ENCODE measurements around the gene PIH1D1. TPM values are rescaled to one million over a fixed set of nuclear protein-coding genes. Genes with fewer than 3 reads are reported as not detected.
"Not testable (repeated sequence)": the region's sequence is repeated elsewhere in the genome, so short reads cannot be mapped to it uniquely, and the experiment has no call there.

Gene PIH1D1
- total RNA-seq, 2 experiments from 2014 or later = 80.7 to 84.4 TPM

GRCh38 chr19:49450405-49450804, 1.2 kb downstream of the PIH1D1 start:
- no peaks in the 10 kb centered on the region for H3K27me3 Mint-ChIP-seq (ENCODE audit: low read depth)
- CTCF ChIA-PET = interaction anchor here (0.6 to 2.2 kb wide), 6 partner anchors 20 to 266 kb away, joined by 3 to 17 read pairs (median 4); partner anchors contain the start of gene FLT3LG
- H3K27ac Mint-ChIP-seq = peak overlapping the region; percentile 100
- intact Hi-C loops (cut with micrococcal nuclease) = loop anchor here (5.0 to 10.0 kb wide), 3 partner anchors 317 to 1088 kb away; partner anchors contain the start of genes AP2A1, C19orf73, LIN7B and PPFIA3
- H3K4me3 Mint-ChIP-seq = peak overlapping the region; percentile 100
- H3K4me1 Mint-ChIP-seq (ENCODE audit: low read depth) = peaks cover 32% of the 10 kb centered on the region
- H3K9me3 Mint-ChIP-seq = no peaks in the 10 kb centered on the region
- DNase-seq = no peak
- H3K36me3 Mint-ChIP-seq (ENCODE audit: low read depth) = peaks cover 29% of the 10 kb centered on the region

- DNase-seq = no peak
- Mint-ChIP-seq H3K4me3 (no peak overlapping the region), H3K27me3 (ENCODE audit: low read depth) (no peaks in the 10 kb centered on the region), H3K27ac (no peak overlapping the region), H3K36me3 (ENCODE audit: low read depth) (peaks cover 27% of the 10 kb centered on the region), H3K9me3 (no peaks in the 10 kb centered on the region), H3K4me1 (ENCODE audit: low read depth) (peaks cover 35% of the 10 kb centered on the region)
- intact Hi-C loops (cut with micrococcal nuclease) = no loop called here
- CTCF ChIA-PET = interaction anchor here (2.2 kb wide), 1 partner anchor 25 kb away, joined by 5 read pairs; no protein-coding TSS in a partner anchor
These were observed 3.2 kb downstream of the PIH1D1 start for GRCh38 chr19:49448432-49448786.

GRCh38 chr19:49447485-49448431, 3.9 kb downstream of the PIH1D1 start:
- Mint-ChIP-seq H3K9me3 (no peaks in the 10 kb centered on the region), H3K36me3 (ENCODE audit: low read depth) (peaks cover 27% of the 10 kb centered on the region), H3K4me1 (ENCODE audit: low read depth) (peaks cover 35% of the 10 kb centered on the region), H3K4me3 (no peak overlapping the region), H3K27ac (no peak overlapping the region), H3K27me3 (ENCODE audit: low read depth) (peaks cover under 1% of the 10 kb centered on the region)
- intact Hi-C loops (cut with micrococcal nuclease) = no loop called here
- peak; percentile 25 for DNase-seq
- CTCF ChIA-PET = interaction anchor here (2.2 kb wide), 1 partner anchor 25 kb away, joined by 5 read pairs; no protein-coding TSS in a partner anchor

- no peaks in the 10 kb centered on the region for H3K9me3 Mint-ChIP-seq
- peaks cover 23% of the 10 kb centered on the region for H3K36me3 Mint-ChIP-seq (ENCODE audit: low read depth)
- CTCF ChIA-PET = interaction anchor here (0.6 to 1.2 kb wide), 7 partner anchors 11 to 60 kb away, joined by 3 to 6 read pairs (median 3); no protein-coding TSS in a partner anchor
- no peak overlapping the region for H3K4me3 Mint-ChIP-seq
- intact Hi-C loops (cut with micrococcal nuclease) = no loop called here
- no peak for DNase-seq
- peaks cover 36% of the 10 kb centered on the region for H3K4me1 Mint-ChIP-seq (ENCODE audit: low read depth)
- no peak overlapping the region for H3K27ac Mint-ChIP-seq
- peaks cover 13% of the 10 kb centered on the region for H3K27me3 Mint-ChIP-seq (ENCODE audit: low read depth)
These were observed 5.6 kb downstream of the PIH1D1 start for GRCh38 chr19:49445997-49446396.

- H3K36me3 Mint-ChIP-seq (ENCODE audit: low read depth) = peaks cover 12% of the 10 kb centered on the region
- peaks cover 27% of the 10 kb centered on the region for H3K4me1 Mint-ChIP-seq (ENCODE audit: low read depth)
- DNase-seq; H3K9me3 Mint-ChIP-seq; intact Hi-C loops (cut with micrococcal nuclease): not testable (repeated sequence)
- CTCF ChIA-PET = interaction anchor here (0.6 to 1.6 kb wide), 6 partner anchors 50 to 637 kb away, joined by 3 to 6 read pairs (median 4); no protein-coding TSS in a partner anchor
- peak overlapping the region; percentile 8 for H3K27ac Mint-ChIP-seq
- peak overlapping the region; percentile 75 for H3K4me3 Mint-ChIP-seq
- peaks cover 31% of the 10 kb centered on the region for H3K27me3 Mint-ChIP-seq (ENCODE audit: low read depth)
These were observed 7.4 kb downstream of the PIH1D1 start for GRCh38 chr19:49444100-49444700.

- peak; percentile 96 for DNase-seq
- intact Hi-C loops (cut with micrococcal nuclease) = loop anchor here (1.0 kb wide), 7 partner anchors 8 to 217 kb away; partner anchors contain the start of genes FLT3LG and PIH1D1
- peak overlapping the region; percentile 75 for H3K4me3 Mint-ChIP-seq
- CTCF ChIA-PET = interaction anchor here (0.6 to 1.6 kb wide), 7 partner anchors 9 to 637 kb away, joined by 3 to 12 read pairs (median 4); no protein-coding TSS in a partner anchor
- peak overlapping the region; percentile 72 for H3K27ac Mint-ChIP-seq
- peaks cover 10% of the 10 kb centered on the region for H3K36me3 Mint-ChIP-seq (ENCODE audit: low read depth)
- H3K27me3 Mint-ChIP-seq (ENCODE audit: low read depth) = peaks cover 38% of the 10 kb centered on the region
- no peaks in the 10 kb centered on the region for H3K9me3 Mint-ChIP-seq
- peaks cover 23% of the 10 kb centered on the region for H3K4me1 Mint-ChIP-seq (ENCODE audit: low read depth)
These were observed 8.1 kb downstream of the PIH1D1 start for GRCh38 chr19:49443366-49444099.

- peaks cover 6% of the 10 kb centered on the region for H3K36me3 Mint-ChIP-seq (ENCODE audit: low read depth)
- no peaks in the 10 kb centered on the region for H3K9me3 Mint-ChIP-seq
- H3K4me1 Mint-ChIP-seq (ENCODE audit: low read depth) = peaks cover 22% of the 10 kb centered on the region
- CTCF ChIA-PET = interaction anchor here (0.6 to 1.3 kb wide), 3 partner anchors 8 to 51 kb away, joined by 3 to 12 read pairs (median 3); no protein-coding TSS in a partner anchor
- intact Hi-C loops (cut with micrococcal nuclease) = loop anchor here (1.0 kb wide), 7 partner anchors 8 to 217 kb away; partner anchors contain the start of genes FLT3LG and PIH1D1
- DNase-seq = peak; percentile 70
- peaks cover 44% of the 10 kb centered on the region for H3K27me3 Mint-ChIP-seq (ENCODE audit: low read depth)
- H3K27ac Mint-ChIP-seq = no peak overlapping the region
- peak overlapping the region; percentile 75 for H3K4me3 Mint-ChIP-seq
These were observed 8.7 kb downstream of the PIH1D1 start for GRCh38 chr19:49442771-49443365.

GRCh38 chr19:49442354-49442753, 9.3 kb downstream of the PIH1D1 start:
- Mint-ChIP-seq H3K4me3 (peak overlapping the region; percentile 75), H3K27ac (no peak overlapping the region), H3K4me1 (ENCODE audit: low read depth) (peaks cover 22% of the 10 kb centered on the region), H3K9me3 (no peaks in the 10 kb centered on the region), H3K27me3 (ENCODE audit: low read depth) (peaks cover 49% of the 10 kb centered on the region), H3K36me3 (ENCODE audit: low read depth) (peaks cover 3% of the 10 kb centered on the region)
- CTCF ChIA-PET = interaction anchor here (0.8 to 1.3 kb wide), 3 partner anchors 33 to 51 kb away, joined by 3 to 12 read pairs (median 4); no protein-coding TSS in a partner anchor
- intact Hi-C loops (cut with micrococcal nuclease) = no loop called here
- DNase-seq = peak; percentile 33

- intact Hi-C loops (cut with micrococcal nuclease) = no loop called here
- Mint-ChIP-seq H3K9me3 (no peaks in the 10 kb centered on the region), H3K27me3 (ENCODE audit: low read depth) (peaks cover 53% of the 10 kb centered on the region), H3K4me3 (peak overlapping the region; percentile 75), H3K4me1 (ENCODE audit: low read depth) (peaks cover 22% of the 10 kb centered on the region), H3K27ac (no peak overlapping the region), H3K36me3 (ENCODE audit: low read depth) (peaks cover 3% of the 10 kb centered on the region)
- CTCF ChIA-PET = interaction anchor here (0.8 to 0.9 kb wide), 3 partner anchors 33 to 49 kb away, joined by 3 to 4 read pairs (median 3); no protein-coding TSS in a partner anchor
- DNase-seq = no peak
These were observed 9.7 kb downstream of the PIH1D1 start for GRCh38 chr19:49441960-49442350.

- no peaks in the 10 kb centered on the region for H3K36me3 Mint-ChIP-seq (ENCODE audit: low read depth)
- H3K27ac Mint-ChIP-seq = no peak within 1 kb of the TSS
- CTCF ChIA-PET = interaction anchor here (0.8 to 0.9 kb wide), 3 partner anchors 32 to 49 kb away, joined by 3 to 4 read pairs (median 3); no protein-coding TSS in a partner anchor
- peak within 1 kb of the TSS; percentile 75 for H3K4me3 Mint-ChIP-seq
- H3K9me3 Mint-ChIP-seq = no peaks in the 10 kb centered on the region
- intact Hi-C loops (cut with micrococcal nuclease) = no loop called here
- H3K27me3 Mint-ChIP-seq (ENCODE audit: low read depth) = peaks cover 59% of the 10 kb centered on the region
- peak; percentile 47 for DNase-seq
- H3K4me1 Mint-ChIP-seq (ENCODE audit: low read depth) = peaks cover 25% of the 10 kb centered on the region
These were observed 10.2 kb downstream of the PIH1D1 start, which contains the start of gene SLC17A7 for GRCh38 chr19:49441210-49441959. Gene SLC17A7 (minus strand): TSS chr19:49441527. CDS start chr19:49441379, 148 bp downstream.
